SU-DHL-6 (cell line): ENCODE data around the gene PYROXD2.

Source experiments
- H2AFZ ChIP-seq: fragments of 200-600 bp; sonication (generic); 2 replicates; pipeline ENCODE4 v1.6.1; 2014; ENCODE audit warnings: low read depth, mild to moderate bottlenecking, moderate library complexity, mixed read lengths, antibody characterized with exemption, low read length; ENCODE audit not compliant: severe bottlenecking
- H3F3A ChIP-seq: fragments of 200-600 bp; shearing (Covaris generic); 2 replicates; pipeline ENCODE4 v1.6.0; 2016; ENCODE audit warnings: antibody characterized with exemption, mild to moderate bottlenecking; ENCODE audit not compliant: insufficient read depth
- H3K27ac ChIP-seq: fragments of 200-600 bp; sonication (generic); 2 replicates; pipeline ENCODE4 v1.5.1; 2016; ENCODE audit warnings: low read depth, mild to moderate bottlenecking, low read length, moderate library complexity, mixed read lengths
- H3K27me3 ChIP-seq: fragments of 200-600 bp; sonication (generic), shearing (Covaris generic); 2 replicates; pipeline ENCODE4 v1.6.0; 2014; ENCODE audit warnings: mild to moderate bottlenecking, low read length
- H3K36me3 ChIP-seq: fragments of 200-600 bp; sonication (generic); 2 replicates; pipeline ENCODE4 v1.6.1; 2014; ENCODE audit warnings: mild to moderate bottlenecking, low read length, mixed read lengths
- H3K4me2 ChIP-seq: fragments of 300-600, 200-600 bp; shearing (Covaris generic), sonication (generic); 2 replicates; pipeline ENCODE4 v1.6.0; 2014; ENCODE audit warnings: low read length, low read depth, mild to moderate bottlenecking; ENCODE audit not compliant: poor library complexity, severe bottlenecking
- H3K4me3 ChIP-seq: fragments of 200-600 bp; sonication (generic); 2 replicates; pipeline ENCODE4 v1.5.1; 2014; ENCODE audit warnings: antibody characterized with exemption, low read length, mild to moderate bottlenecking, mixed read lengths; ENCODE audit not compliant: insufficient read depth, poor library complexity, severe bottlenecking
- H3K79me2 ChIP-seq: fragments of 200-600 bp; sonication (generic); 2 replicates; pipeline ENCODE4 v1.6.1; 2014; ENCODE audit warnings: mild to moderate bottlenecking, low read length, moderate library complexity; ENCODE audit not compliant: insufficient read depth
- H3K9ac ChIP-seq: fragments of 200-600 bp; sonication (generic); 2 replicates; pipeline ENCODE4 v1.7.0; 2014; ENCODE audit warnings: mild to moderate bottlenecking, low read length
- H3K9me2 ChIP-seq: fragments of 200-600 bp; sonication (generic); replicated peaks from 2 replicates; pipeline ENCODE4 v1.6.1; 2014; ENCODE audit warnings: low read length; ENCODE audit not compliant: insufficient read depth
- H3K9me3 ChIP-seq: fragments of 200-600 bp; sonication (generic); 2 replicates; pipeline ENCODE4 v1.6.1; 2014; ENCODE audit warnings: low read length, mixed read lengths; ENCODE audit not compliant: insufficient read depth
- H4K20me1 ChIP-seq: fragments of 200-600 bp; sonication (generic); 2 replicates; pipeline ENCODE4 v1.6.1; 2014; ENCODE audit warnings: low read depth, mild to moderate bottlenecking, antibody characterized with exemption, low read length, moderate library complexity, mixed read lengths
- CTCF ChIP-seq: fragments of 200-600 bp; sonication (generic); IDR thresholded peaks from one replicate; pipeline ENCODE4 v1.5.1; 2017; ENCODE audit warnings: antibody characterized with exemption, mild to moderate bottlenecking, low read length, moderate library complexity; ENCODE audit not compliant: insufficient read depth, poor library complexity, severe bottlenecking
- EZH2phosphoT487 ChIP-seq: fragments of 200-600 bp; sonication (generic), shearing (Covaris generic); conservative IDR thresholded peaks from 2 replicates; pipeline ENCODE4 v1.6.1; 2018; ENCODE audit warnings: mild to moderate bottlenecking, antibody characterized with exemption, low read length, moderate library complexity, mixed read lengths

PYROXD2 gene

GRCh38 chr10:98435178-98435577 lies 20.2 kb upstream of the PYROXD2 start:
- H3K36me3 ChIP-seq, result peaks cover 38% of the 10 kb centered on the region
- TF ChIP-seq EZH2phosphoT487, result no peak
- TF ChIP-seq CTCF, result no peak
- H4K20me1 ChIP-seq, result no peaks in the 10 kb centered on the region

GRCh38 chr10:98433881-98434732 lies 19.1 kb upstream of the PYROXD2 start:
- no peaks in the 10 kb centered on the region for H3F3A ChIP-seq
- H2AFZ ChIP-seq, result no peak overlapping the region
- no peak for TF ChIP-seq EZH2phosphoT487
- TF ChIP-seq CTCF, result no peak
- H3K4me2 ChIP-seq, result no peak overlapping the region
- H3K9me2 ChIP-seq, result no peaks in the 10 kb centered on the region
- no peaks in the 10 kb centered on the region for H4K20me1 ChIP-seq
- H3K4me3 ChIP-seq, result no peak overlapping the region
- no peaks in the 10 kb centered on the region for H3K27me3 ChIP-seq
- no peak overlapping the region for H3K9ac ChIP-seq
- H3K79me2 ChIP-seq, result no peaks in the 10 kb centered on the region
- peaks cover 34% of the 10 kb centered on the region for H3K36me3 ChIP-seq
- no peak overlapping the region for H3K27ac ChIP-seq
- no peaks in the 10 kb centered on the region for H3K9me3 ChIP-seq

More at GRCh38 chr10:98435178-98435577, 20.2 kb upstream of the PYROXD2 start:
- no peak overlapping the region for H2AFZ ChIP-seq
- H3K4me3 ChIP-seq, result no peak overlapping the region
- no peaks in the 10 kb centered on the region for H3K27me3 ChIP-seq
- no peaks in the 10 kb centered on the region for H3K9me2 ChIP-seq
- no peak overlapping the region for H3K9ac ChIP-seq
- H3K4me2 ChIP-seq, result no peak overlapping the region
- H3K27ac ChIP-seq, result no peak overlapping the region
- H3F3A ChIP-seq, result no peaks in the 10 kb centered on the region
- H3K79me2 ChIP-seq, result no peaks in the 10 kb centered on the region
- H3K9me3 ChIP-seq, result no peaks in the 10 kb centered on the region

- Histone ChIP-seq H3K9ac (no peak overlapping the region), H3K36me3 (peaks cover 34% of the 10 kb centered on the region), H3K79me2 (no peaks in the 10 kb centered on the region), H3K27me3 (no peaks in the 10 kb centered on the region), H3F3A (0 out of 2 replicates have a peak, but pooled peaks cover 1% of the 10 kb centered on the region), H2AFZ (no peak overlapping the region), H3K4me3 (no peak overlapping the region), H3K27ac (no peak overlapping the region), H4K20me1 (no peaks in the 10 kb centered on the region), H3K4me2 (no peak overlapping the region), H3K9me2 (no peaks in the 10 kb centered on the region), H3K9me3 (no peaks in the 10 kb centered on the region)
- no peak for TF ChIP-seq EZH2phosphoT487
- TF ChIP-seq CTCF, result no peak
These were observed 18.4 kb upstream of the PYROXD2 start for GRCh38 chr10:98433371-98433770.
